CD4-positive, alpha-beta T cell treated with Interleukin-4 for 4 hours (primary cell): ENCODE results near the gene INKA2.
"Not testable (repeated sequence)": the region's sequence is repeated elsewhere in the genome, so short reads cannot be mapped to it uniquely, and the experiment has no call there.

Experiments
- DNase-seq: peaks from one replicate; pipeline ENCODE4 v3.0.0-alpha.2; 2020

INKA2 gene

GRCh38 chr1:111749628-111750027 is 10.4 kb upstream of the INKA2 start:
- no peak for DNase-seq

GRCh38 chr1:111747947-111748346 is 8.8 kb upstream of the INKA2 start:
- no peak for DNase-seq

- DNase-seq, result peak; percentile 77
These were observed 8.1 kb upstream of the INKA2 start for GRCh38 chr1:111747282-111747734.

GRCh38 chr1:111746614-111746999 is 7.4 kb upstream of the INKA2 start:
- DNase-seq, result no peak

GRCh38 chr1:111745675-111746613 is 6.7 kb upstream of the INKA2 start:
- no peak for DNase-seq

- DNase-seq, result no peak
These were observed 4.5 kb upstream of the INKA2 start for GRCh38 chr1:111743679-111744101.

GRCh38 chr1:111742938-111743549 is 3.8 kb upstream of the INKA2 start:
- DNase-seq, result peak; percentile 37

GRCh38 chr1:111742292-111742691 is 3.1 kb upstream of the INKA2 start:
- DNase-seq, result not testable (repeated sequence)

GRCh38 chr1:111739925-111740765 is 950 bp upstream of the INKA2 start:
- DNase-seq, result no peak

GRCh38 chr1:111738436-111739193 is 580 bp downstream of the INKA2 start:
- peak; percentile 24 for DNase-seq

GRCh38 chr1:111738133-111738435 is 1.1 kb downstream of the INKA2 start:
- no peak for DNase-seq

- DNase-seq, result no peak
These were observed 1.7 kb downstream of the INKA2 start for GRCh38 chr1:111737216-111738132.

GRCh38 chr1:111736548-111737215 is 2.5 kb downstream of the INKA2 start:
- no peak for DNase-seq

- no peak for DNase-seq
These were observed 3.2 kb downstream of the INKA2 start for GRCh38 chr1:111735858-111736544.

- no peak for DNase-seq
These were observed 3.9 kb downstream of the INKA2 start for GRCh38 chr1:111735321-111735720.

- DNase-seq, result no peak
These were observed 4.3 kb downstream of the INKA2 start for GRCh38 chr1:111734856-111735255.

GRCh38 chr1:111734426-111734825 is 4.8 kb downstream of the INKA2 start:
- no peak for DNase-seq

- no peak for DNase-seq
These were observed 5.2 kb downstream of the INKA2 start for GRCh38 chr1:111733992-111734341.

- DNase-seq, result peak; percentile 24
These were observed 5.8 kb downstream of the INKA2 start for GRCh38 chr1:111733183-111733991.
